Endothelial cell of umbilical vein (primary cell): ENCODE measurements around the gene ARHGEF25. TPM values are rescaled to one million over a fixed set of nuclear protein-coding genes. Genes with fewer than 3 reads are reported as not detected.

Source experiments
- BruUV-seq: library from RNA; stranded (reverse); fragments of 400-500 nt; replicated peaks from 2 replicates; lab custom pipeline; 2021; lab: Mats Ljungman, UMichigan
- CTCF ChIA-PET: fragments of 300-600, 350-600 bp; sonication (Branson Sonifier 250); formaldehyde crosslinking; loops from one replicate; lab custom pipeline; 2021; ENCODE audit warnings: antibody characterized with exemption, inconsistent platforms; lab: Charles Lee
- POLR2A ChIA-PET: fragments of 300-600, 350-600 bp; sonication (Branson Sonifier 250); formaldehyde crosslinking; loops from one replicate; lab custom pipeline; 2021; ENCODE audit warnings: antibody characterized with exemption, inconsistent platforms; lab: Charles Lee
- DNase-seq: peaks from one replicate; pipeline ENCODE4 v3.0.0-alpha.2; 2011; ENCODE audit warnings: low read depth, low spot score
- FAIRE-seq: peaks from 2 replicates; lab custom pipeline; 2011; peaks lifted over from hg19 to GRCh38; lab: Jason Lieb, UNC
- H2AFZ ChIP-seq: 2 replicates; pipeline ENCODE4 v1.6.0; 2012; ENCODE audit warnings: low read depth, low read length, control low read depth, inconsistent platforms
- H3K27ac ChIP-seq: 2 replicates; pipeline ENCODE4 v1.5.1; 2011; ENCODE audit warnings: low read depth, mild to moderate bottlenecking, control low read depth, low read length, moderate library complexity; ENCODE audit not compliant: insufficient read depth
- H3K27me3 ChIP-seq, 2 experiments: 2 replicates each; pipeline versions ENCODE4 v1.6.0 to v1.6.1; 2011; ENCODE audit warnings: low read length in 2 of 2, mixed read lengths in 1 of 2; ENCODE audit not compliant: control insufficient read depth in 2 of 2, insufficient read depth in 2 of 2
- H3K36me3 ChIP-seq, 2 experiments: 2 replicates in 1 of 2; 3 replicates in 1 of 2; pipeline ENCODE4 v1.5.1; 2011; ENCODE audit warnings: low read length in 2 of 2, mild to moderate bottlenecking in 1 of 2, moderate library complexity in 1 of 2; ENCODE audit not compliant: control insufficient read depth in 2 of 2, insufficient read depth in 2 of 2; ENCODE audit errors: extremely low read depth in 1 of 2
- H3K4me1 ChIP-seq: 3 replicates; pipeline ENCODE4 v1.5.1; 2011; ENCODE audit warnings: mild to moderate bottlenecking, low read length; ENCODE audit not compliant: control insufficient read depth, insufficient read depth; ENCODE audit errors: extremely low read depth
- H3K4me2 ChIP-seq: 2 replicates; pipeline ENCODE4 v1.6.1; 2011; ENCODE audit warnings: low read length, control low read depth, mixed read lengths; ENCODE audit not compliant: insufficient read depth
- H3K4me3 ChIP-seq, 3 experiments: fragments of 200-600 bp in 1 of 3; sonication (generic), shearing (Covaris generic) in 1 of 3; replicated peaks in 1 of 3; 2 replicates each; pipeline ENCODE4 v1.5.1; 2011 to 2016; ENCODE audit warnings: control low read depth in 3 of 3, low read length in 3 of 3, mild to moderate bottlenecking in 2 of 3, inconsistent platforms in 1 of 3, low read depth in 1 of 3, moderate library complexity in 1 of 3; ENCODE audit not compliant: insufficient read depth in 1 of 3
- H3K79me2 ChIP-seq: 2 replicates; pipeline ENCODE4 v1.6.0; 2012; ENCODE audit warnings: low read length, inconsistent platforms; ENCODE audit not compliant: control insufficient read depth, insufficient read depth
- H3K9ac ChIP-seq: replicated peaks from 2 replicates; pipeline ENCODE3; 2011; ENCODE audit warnings: low read length, control low read depth; ENCODE audit not compliant: insufficient read depth; ENCODE audit errors: extremely low read depth
- H3K9me1 ChIP-seq: replicated peaks from 3 replicates; pipeline ENCODE4 v1.6.0; 2011; ENCODE audit warnings: mild to moderate bottlenecking, low read length; ENCODE audit not compliant: control insufficient read depth, insufficient read depth; ENCODE audit errors: extremely low read depth
- H3K9me3 ChIP-seq: replicated peaks from 2 replicates; pipeline ENCODE4 v1.5.1; 2012; ENCODE audit warnings: low read length, inconsistent platforms; ENCODE audit not compliant: control insufficient read depth, insufficient read depth
- H4K20me1 ChIP-seq: replicated peaks from 2 replicates; pipeline ENCODE3; 2011; ENCODE audit warnings: mild to moderate bottlenecking, low read length; ENCODE audit not compliant: control insufficient read depth, insufficient read depth; ENCODE audit errors: extremely low read depth
- EZH2 ChIP-seq: IDR thresholded peaks from 2 replicates; pipeline ENCODE4 v1.6.1; 2012; ENCODE audit warnings: borderline replicate concordance, low read depth, mild to moderate bottlenecking, moderate library complexity, low read length, inconsistent platforms; ENCODE audit not compliant: severe bottlenecking
- FOS ChIP-seq: IDR thresholded peaks from 2 replicates; pipeline ENCODE4 v1.6.1; 2011; ENCODE audit warnings: mild to moderate bottlenecking, low read length, moderate library complexity, borderline replicate concordance; ENCODE audit not compliant: insufficient read depth
- GATA2 ChIP-seq: IDR thresholded peaks from 2 replicates; pipeline ENCODE4 v1.7.0; 2011; ENCODE audit warnings: low read depth, mild to moderate bottlenecking, moderate library complexity, mixed read lengths, low read length; ENCODE audit not compliant: insufficient read length, insufficient read depth
- JUN ChIP-seq: IDR thresholded peaks from 2 replicates; pipeline ENCODE4 v1.6.1; 2011; ENCODE audit warnings: borderline replicate concordance, low read depth; ENCODE audit not compliant: insufficient read length, insufficient read depth
- MYC ChIP-seq: IDR thresholded peaks from one replicate; pipeline ENCODE4 v1.6.1; 2011; ENCODE audit warnings: mild to moderate bottlenecking, low read depth, low read length
- POLR2A ChIP-seq: IDR thresholded peaks from 2 replicates; pipeline ENCODE4 v1.6.1; 2012; ENCODE audit warnings: low read depth, mild to moderate bottlenecking, control low read depth, low read length
- POLR2AphosphoS5 ChIP-seq: IDR thresholded peaks from 2 replicates; pipeline ENCODE4 v1.6.1; 2012; ENCODE audit warnings: low read depth, mild to moderate bottlenecking, control low read depth, low read length, moderate library complexity; ENCODE audit not compliant: insufficient read depth
- dilution Hi-C: fragments of 300-500 bp; cut with MboI; formaldehyde crosslinking; loops from one replicate; pipeline ENCODE4 v1.15.0; 2019; ENCODE audit warnings: low sequenced_read_pairs; ENCODE audit not compliant: extremely low pct_ligation_motif_present
- intact Hi-C: fragments of 100-400 bp; cut with micrococcal nuclease; formaldehyde crosslinking; loops from one replicate; pipeline ENCODE4 v1.10.0; 2022
- polyA plus RNA-seq, 4 experiments: library from polyadenylated mRNA; depleted of rRNA in 3 of 4; stranded (reverse) in 3 of 4; unstranded in 1 of 4; fragments of >200 nt; gene quantifications; 2 replicates each; pipeline versions ENCODE4 v1.2.1 to v1.2.3, GENCODE V29; 2011 to 2012; ENCODE audit warnings: missing spikeins in 1 of 4
- total RNA-seq: library from RNA; stranded (reverse); gene quantifications from 2 replicates; pipeline ENCODE4 v1.2.3, GENCODE V29; 2021
- TF ChIP-seq, protein P1 (sequence below), 2 donors: IDR thresholded peaks; 1 replicate in 1 of 2; 2 replicates in 1 of 2; pipeline ENCODE4 v1.5.1; 2011; ENCODE audit warnings: low read length in 2 of 2, mild to moderate bottlenecking in 2 of 2, moderate library complexity in 2 of 2, control low read depth in 1 of 2, inconsistent platforms in 1 of 2, low read depth in 1 of 2; ENCODE audit not compliant: insufficient read depth in 1 of 2; ENCODE audit errors: extremely low read depth in 1 of 2
- TF ChIP-seq, protein P2 (sequence below): IDR thresholded peaks from 2 replicates; pipeline ENCODE4 v1.6.1; 2011; ENCODE audit not compliant: insufficient read depth, insufficient read length

The ARHGEF25 gene
- total and polyA plus RNA-seq, 2 donors (not counting 3 experiments of a cell fraction or from before 2014, with no cell fraction given): 4.7 to 7.4 TPM

DNA sequence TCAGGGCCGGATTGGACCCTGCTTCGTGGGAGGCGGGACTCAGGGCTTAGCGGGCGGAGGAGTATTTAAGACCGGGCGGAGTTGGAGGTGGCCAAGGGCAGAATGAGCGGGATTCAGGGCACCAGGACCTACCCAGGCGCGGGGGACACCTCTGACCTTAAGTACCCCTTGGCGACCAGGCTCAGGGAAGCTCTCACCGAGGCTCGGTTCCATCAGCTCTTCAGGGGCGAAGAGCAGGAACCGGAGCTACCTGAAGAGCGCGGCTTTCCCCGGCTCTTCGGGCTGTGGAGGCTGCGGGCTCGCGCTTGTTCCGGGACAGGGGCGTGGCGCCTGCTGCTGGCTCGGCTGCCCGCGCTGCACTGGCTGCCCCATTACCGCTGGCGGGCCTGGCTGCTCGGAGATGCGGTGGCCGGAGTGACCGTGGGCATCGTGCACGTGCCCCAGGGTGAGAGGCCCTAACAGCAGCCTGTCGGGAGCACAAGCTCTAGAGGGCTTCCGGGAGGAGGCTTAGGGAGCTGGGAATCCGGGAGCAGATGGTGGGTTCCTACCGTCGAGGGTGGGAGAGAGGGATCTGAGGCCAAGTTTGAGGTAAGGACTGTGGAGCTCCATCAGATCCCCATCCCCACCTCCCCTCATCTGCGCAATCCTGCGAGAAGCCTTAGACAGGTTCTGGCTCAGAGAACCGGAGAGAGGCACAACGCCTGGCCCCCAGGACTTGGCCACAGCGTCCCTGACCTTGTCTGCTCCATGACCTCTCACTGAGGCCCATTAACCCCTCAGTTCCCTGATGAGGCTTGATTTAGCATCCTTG is 8.4 kb downstream of the ARHGEF25 start:
- H3K27ac ChIP-seq: no peak overlapping the region
- no peak overlapping the region for H3K9ac ChIP-seq
- ChIA-PET POLR2A (interaction anchor here (1.8 kb wide), 1 partner anchor 28 kb away, joined by 6 read pairs; no protein-coding TSS in a partner anchor), CTCF (interaction anchor here (1.2 to 3.4 kb wide), 5 partner anchors 8 to 40 kb away, joined by 3 to 113 read pairs (median 7); partner anchors contain the start of genes ARHGEF25 and B4GALNT1)
- dilution Hi-C loops (no loop called here), intact Hi-C loops (loop anchor here (2.0 kb wide), 1 partner anchor 161 kb away; the partner anchor contains the start of gene GLI1)
- no peak for TF ChIP-seq POLR2AphosphoS5
- no peak for TF ChIP-seq MYC
- TF ChIP-seq FOS: no peak
- TF ChIP-seq, protein P1, sequence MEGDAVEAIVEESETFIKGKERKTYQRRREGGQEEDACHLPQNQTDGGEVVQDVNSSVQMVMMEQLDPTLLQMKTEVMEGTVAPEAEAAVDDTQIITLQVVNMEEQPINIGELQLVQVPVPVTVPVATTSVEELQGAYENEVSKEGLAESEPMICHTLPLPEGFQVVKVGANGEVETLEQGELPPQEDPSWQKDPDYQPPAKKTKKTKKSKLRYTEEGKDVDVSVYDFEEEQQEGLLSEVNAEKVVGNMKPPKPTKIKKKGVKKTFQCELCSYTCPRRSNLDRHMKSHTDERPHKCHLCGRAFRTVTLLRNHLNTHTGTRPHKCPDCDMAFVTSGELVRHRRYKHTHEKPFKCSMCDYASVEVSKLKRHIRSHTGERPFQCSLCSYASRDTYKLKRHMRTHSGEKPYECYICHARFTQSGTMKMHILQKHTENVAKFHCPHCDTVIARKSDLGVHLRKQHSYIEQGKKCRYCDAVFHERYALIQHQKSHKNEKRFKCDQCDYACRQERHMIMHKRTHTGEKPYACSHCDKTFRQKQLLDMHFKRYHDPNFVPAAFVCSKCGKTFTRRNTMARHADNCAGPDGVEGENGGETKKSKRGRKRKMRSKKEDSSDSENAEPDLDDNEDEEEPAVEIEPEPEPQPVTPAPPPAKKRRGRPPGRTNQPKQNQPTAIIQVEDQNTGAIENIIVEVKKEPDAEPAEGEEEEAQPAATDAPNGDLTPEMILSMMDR (IDR thresholded peaks at IDR 0.05; ENCODE audit: extremely low read depth in 1 of 2, insufficient read depth in 1 of 2, low read depth in 1 of 2, low read length in 2 of 2): no peak
- no peak for TF ChIP-seq EZH2
- TF ChIP-seq GATA2: no peak
- TF ChIP-seq POLR2A: no peak
- TF ChIP-seq JUN: no peak
- TF ChIP-seq, protein P2, sequence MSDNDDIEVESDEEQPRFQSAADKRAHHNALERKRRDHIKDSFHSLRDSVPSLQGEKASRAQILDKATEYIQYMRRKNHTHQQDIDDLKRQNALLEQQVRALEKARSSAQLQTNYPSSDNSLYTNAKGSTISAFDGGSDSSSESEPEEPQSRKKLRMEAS: no peak
- H3K36me3 ChIP-seq: no peaks in the 10 kb centered on the region
- H3K27me3 ChIP-seq: peaks cover 50 to 55% of the 10 kb centered on the region in 2 experiments
- no peak overlapping the region for H3K4me3 ChIP-seq
- H2AFZ ChIP-seq: no peak overlapping the region
- no peak for FAIRE-seq
- no TSS peak for BruUV-seq
- H3K79me2 ChIP-seq: no peaks in the 10 kb centered on the region
- H4K20me1 ChIP-seq: no peaks in the 10 kb centered on the region
- H3K4me2 ChIP-seq: no peak overlapping the region
- DNase-seq: no peak
- no peaks in the 10 kb centered on the region for H3K9me3 ChIP-seq
- no peaks in the 10 kb centered on the region for H3K9me1 ChIP-seq
- peaks cover 5% of the 10 kb centered on the region for H3K4me1 ChIP-seq
